KMS-11 (cell line): ENCODE results near the gene BLVRA.
A peak's percentile ranks its signal among the peaks of the same experiment; 100 is the strongest.

Experiments
- H2AFZ ChIP-seq: fragments of 200-600 bp; sonication (generic); 2 replicates; pipeline ENCODE4 v1.6.1; 2016; ENCODE audit warnings: antibody characterized with exemption, mixed run types, low read depth
- H3K27ac ChIP-seq: fragments of 200-600 bp; sonication (generic); 2 replicates; pipeline ENCODE4 v1.6.1; 2016; ENCODE audit warnings: mild to moderate bottlenecking, mixed run types
- H3K27me3 ChIP-seq: fragments of 200-600 bp; sonication (generic); 2 replicates; pipeline ENCODE4 v1.6.1; 2017; ENCODE audit warnings: mild to moderate bottlenecking, low read depth, mixed run types, moderate library complexity; ENCODE audit not compliant: insufficient read depth
- H3K36me3 ChIP-seq: fragments of 200-600 bp; sonication (generic); 2 replicates; pipeline ENCODE4 v1.6.1; 2017; ENCODE audit warnings: mild to moderate bottlenecking, mixed run types; ENCODE audit not compliant: insufficient read depth
- H3K4me1 ChIP-seq: fragments of 200-600 bp; sonication (generic); 2 replicates; pipeline ENCODE4 v1.6.1; 2016; ENCODE audit warnings: mild to moderate bottlenecking, low read depth, mixed run types; ENCODE audit not compliant: poor library complexity, severe bottlenecking
- H3K4me2 ChIP-seq: fragments of 200-600 bp; sonication (generic); 2 replicates; pipeline ENCODE4 v1.7.0; 2016; ENCODE audit warnings: mild to moderate bottlenecking, mixed run types
- H3K4me3 ChIP-seq: fragments of 200-600 bp; sonication (generic); IDR thresholded peaks from 2 replicates; pipeline ENCODE4 v1.6.1; 2017; ENCODE audit warnings: low read depth, low read length, mixed read lengths; ENCODE audit not compliant: insufficient read depth
- H3K79me2 ChIP-seq: fragments of 200-600 bp; sonication (generic); 2 replicates; pipeline ENCODE4 v1.6.1; 2016; ENCODE audit warnings: low read depth, mixed run types; ENCODE audit not compliant: insufficient read depth
- H3K9ac ChIP-seq: fragments of 200-600 bp; sonication (generic); 2 replicates; pipeline ENCODE4 v1.6.1; 2016; ENCODE audit warnings: mild to moderate bottlenecking, mixed run types
- H4K20me1 ChIP-seq: fragments of 200-600 bp; sonication (generic); 2 replicates; pipeline ENCODE4 v1.6.1; 2016; ENCODE audit warnings: mild to moderate bottlenecking, mixed run types; ENCODE audit not compliant: insufficient read depth
- CTCF ChIP-seq: fragments of 200-600 bp; sonication (generic); conservative IDR thresholded peaks from 2 replicates; pipeline ENCODE4 v1.6.1; 2017; ENCODE audit warnings: low read depth, mild to moderate bottlenecking, antibody characterized with exemption, low read length, moderate library complexity, mixed read lengths

BLVRA gene

GRCh38 chr7:43838201-43838658 is 79.8 kb downstream of the BLVRA start:
- no peaks in the 10 kb centered on the region for H3K36me3 ChIP-seq
- no peak overlapping the region for H3K4me3 ChIP-seq
- peak overlapping the region; percentile 25; the same call in 1 of the 2 replicates for H3K9ac ChIP-seq
- H4K20me1 ChIP-seq: no peaks in the 10 kb centered on the region
- H3K79me2 ChIP-seq: no peaks in the 10 kb centered on the region
- no peaks in the 10 kb centered on the region for H3K27me3 ChIP-seq
- peaks cover 28% of the 10 kb centered on the region for H3K4me1 ChIP-seq
- H3K27ac ChIP-seq: no peak overlapping the region
- peak overlapping the region; percentile 84 for H2AFZ ChIP-seq
- TF ChIP-seq CTCF: no peak
- peak overlapping the region; percentile 71 for H3K4me2 ChIP-seq

GRCh38 chr7:43843296-43843695 is 84.8 kb downstream of the BLVRA start:
- TF ChIP-seq CTCF: no peak
- Histone ChIP-seq H3K79me2 (no peaks in the 10 kb centered on the region), H3K36me3 (no peaks in the 10 kb centered on the region), H3K27ac (no peak overlapping the region), H3K4me3 (no peak overlapping the region), H3K4me1 (peaks cover 22% of the 10 kb centered on the region), H3K9ac (no peak overlapping the region), H4K20me1 (no peaks in the 10 kb centered on the region), H3K4me2 (no peak overlapping the region), H3K27me3 (no peaks in the 10 kb centered on the region), H2AFZ (no peak overlapping the region)

GRCh38 chr7:43844257-43844656 is 85.8 kb downstream of the BLVRA start:
- H3K36me3 ChIP-seq: no peaks in the 10 kb centered on the region
- H3K4me1 ChIP-seq: peaks cover 26% of the 10 kb centered on the region
- no peaks in the 10 kb centered on the region for H3K79me2 ChIP-seq
- H3K27me3 ChIP-seq: no peaks in the 10 kb centered on the region
- H3K4me2 ChIP-seq: no peak overlapping the region
- no peak for TF ChIP-seq CTCF
- no peak overlapping the region for H2AFZ ChIP-seq
- H3K27ac ChIP-seq: no peak overlapping the region
- H3K9ac ChIP-seq: no peak overlapping the region
- no peaks in the 10 kb centered on the region for H4K20me1 ChIP-seq
- no peak overlapping the region for H3K4me3 ChIP-seq

GRCh38 chr7:43844662-43845061 is 86.2 kb downstream of the BLVRA start:
- no peak overlapping the region for H2AFZ ChIP-seq
- peaks cover 30% of the 10 kb centered on the region for H3K4me1 ChIP-seq
- no peak overlapping the region for H3K4me2 ChIP-seq
- H3K79me2 ChIP-seq: no peaks in the 10 kb centered on the region
- H3K36me3 ChIP-seq: no peaks in the 10 kb centered on the region
- no peaks in the 10 kb centered on the region for H3K27me3 ChIP-seq
- H3K4me3 ChIP-seq: no peak overlapping the region
- no peak for TF ChIP-seq CTCF
- no peak overlapping the region for H3K27ac ChIP-seq
- H4K20me1 ChIP-seq: no peaks in the 10 kb centered on the region
- no peak overlapping the region for H3K9ac ChIP-seq

GRCh38 chr7:43847496-43847895 is 89.0 kb downstream of the BLVRA start:
- H3K4me3 ChIP-seq: no peak overlapping the region
- no peaks in the 10 kb centered on the region for H4K20me1 ChIP-seq
- H3K79me2 ChIP-seq: no peaks in the 10 kb centered on the region
- H3K9ac ChIP-seq: no peak overlapping the region
- H3K4me1 ChIP-seq: peaks cover 52% of the 10 kb centered on the region
- no peaks in the 10 kb centered on the region for H3K36me3 ChIP-seq
- no peak overlapping the region for H3K27ac ChIP-seq
- no peaks in the 10 kb centered on the region for H3K27me3 ChIP-seq
- no peak for TF ChIP-seq CTCF
- no peak overlapping the region for H3K4me2 ChIP-seq
- no peak overlapping the region for H2AFZ ChIP-seq
